Body of pancreas (tissue), 4 donors: ENCODE results near the gene ARHGEF28.

Experiments used
- POLR2A ChIP-seq, 3 donors: fragments of 450-650 bp; IDR thresholded peaks; one replicate each; pipeline ENCODE4 v1.6.1; 2016; ENCODE audit warnings: antibody characterized with exemption in 3 of 3, mild to moderate bottlenecking in 2 of 3
- TF ChIP-seq, protein P1 (sequence below), 7 experiments: fragments of 450-650 bp in 4 of 7; fragments of 200-600 bp in 3 of 7; sonication (generic) in 3 of 7; IDR thresholded peaks; one replicate each; pipeline ENCODE4 v1.5.1; 2016 to 2019; ENCODE audit warnings: antibody characterized with exemption in 7 of 7

DNA sequence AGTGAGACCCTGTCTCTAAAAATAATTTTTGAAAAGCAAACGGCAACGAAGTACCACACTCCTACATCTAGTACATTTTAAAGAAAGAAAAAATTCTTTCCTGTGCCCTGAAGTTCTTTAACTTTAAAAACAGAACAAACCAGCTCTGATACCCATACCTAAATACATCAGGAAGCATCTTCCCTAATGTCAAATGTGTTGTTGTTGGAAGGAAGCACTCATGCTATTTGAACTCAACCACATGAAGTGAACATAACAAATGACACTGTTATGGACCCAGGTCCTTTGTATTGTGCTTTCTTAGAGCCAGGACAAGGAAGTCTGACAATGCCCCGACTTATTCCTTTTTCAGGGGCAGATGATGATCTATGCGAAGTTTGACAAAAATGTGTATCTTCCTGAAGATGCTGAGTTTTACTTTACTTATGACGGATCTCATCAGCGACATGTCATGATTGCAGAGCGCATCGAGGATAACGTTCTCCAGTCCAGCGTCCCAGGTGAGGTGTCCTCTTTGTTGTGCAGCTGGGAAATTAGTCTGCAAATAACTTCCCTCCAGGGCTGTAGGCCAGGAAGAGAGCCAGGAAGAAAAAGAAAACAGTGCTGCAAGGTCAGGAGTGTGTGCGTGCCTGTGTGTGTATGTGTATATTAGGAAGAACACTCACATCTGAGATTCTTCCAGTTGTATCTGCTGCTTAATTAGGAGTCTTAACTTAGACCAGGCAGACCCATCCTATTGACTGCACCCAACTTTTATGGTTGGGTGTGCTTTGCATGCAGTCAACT, 123.7 kb downstream of the ARHGEF28 start:
- TF ChIP-seq, protein P1, sequence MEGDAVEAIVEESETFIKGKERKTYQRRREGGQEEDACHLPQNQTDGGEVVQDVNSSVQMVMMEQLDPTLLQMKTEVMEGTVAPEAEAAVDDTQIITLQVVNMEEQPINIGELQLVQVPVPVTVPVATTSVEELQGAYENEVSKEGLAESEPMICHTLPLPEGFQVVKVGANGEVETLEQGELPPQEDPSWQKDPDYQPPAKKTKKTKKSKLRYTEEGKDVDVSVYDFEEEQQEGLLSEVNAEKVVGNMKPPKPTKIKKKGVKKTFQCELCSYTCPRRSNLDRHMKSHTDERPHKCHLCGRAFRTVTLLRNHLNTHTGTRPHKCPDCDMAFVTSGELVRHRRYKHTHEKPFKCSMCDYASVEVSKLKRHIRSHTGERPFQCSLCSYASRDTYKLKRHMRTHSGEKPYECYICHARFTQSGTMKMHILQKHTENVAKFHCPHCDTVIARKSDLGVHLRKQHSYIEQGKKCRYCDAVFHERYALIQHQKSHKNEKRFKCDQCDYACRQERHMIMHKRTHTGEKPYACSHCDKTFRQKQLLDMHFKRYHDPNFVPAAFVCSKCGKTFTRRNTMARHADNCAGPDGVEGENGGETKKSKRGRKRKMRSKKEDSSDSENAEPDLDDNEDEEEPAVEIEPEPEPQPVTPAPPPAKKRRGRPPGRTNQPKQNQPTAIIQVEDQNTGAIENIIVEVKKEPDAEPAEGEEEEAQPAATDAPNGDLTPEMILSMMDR (IDR thresholded peaks at IDR 0.05) = no peak
- TF ChIP-seq POLR2A (IDR thresholded peaks at IDR 0.05) = no peak
